ENCODE results near the gene KCNJ15.
A peak's percentile ranks its signal among the peaks of the same experiment; 100 is the strongest.

KCNJ15 gene

GRCh38 chr21:38355992-38356781 lies 99.4 kb downstream of the KCNJ15 start:
- Mint-ChIP-seq H3K36me3 (no peaks in the 10 kb centered on the region), H3K27me3 (peaks cover 20% of the 10 kb centered on the region), H3K27ac (no peak overlapping the region), H3K9me3 (no peaks in the 10 kb centered on the region), H3K4me1 (no peaks in the 10 kb centered on the region), H3K4me3 (no peak overlapping the region)
- ATAC-seq = peak; percentile 65

Measured in stimulated activated memory B cell treated with anti-CD40 and anti-IgM and Interleukin-4, amounts not matched to agents 10 μg/mL and 1 μg/mL and 100 μg/mL, for 72 hours (primary cell).